H1 (cell line): ENCODE measurements around the gene BFSP2. TPM values are rescaled to one million over a fixed set of nuclear protein-coding genes. Genes with fewer than 3 reads are reported as not detected.

ENCODE experiments used
- BCL11A ChIP-seq, 2 experiments: IDR thresholded peaks; one replicate each; pipeline ENCODE4 v1.6.1; 2011; ENCODE audit warnings: low read depth in 2 of 2, low read length in 2 of 2, mild to moderate bottlenecking in 2 of 2
- CTBP2 ChIP-seq: IDR thresholded peaks from 2 replicates; pipeline ENCODE4 v1.7.0; 2011; ENCODE audit warnings: borderline replicate concordance, mild to moderate bottlenecking, moderate library complexity, mixed read lengths, low read length; ENCODE audit not compliant: insufficient read depth, insufficient read length
- KDM4A ChIP-seq: IDR thresholded peaks from one replicate; pipeline ENCODE4 v1.7.1; 2012; ENCODE audit warnings: low read depth, mild to moderate bottlenecking, moderate library complexity, low read length, inconsistent platforms; ENCODE audit not compliant: severe bottlenecking
- RXRA ChIP-seq: IDR thresholded peaks from 2 replicates; pipeline ENCODE4 v1.6.1; 2011; ENCODE audit warnings: low read depth, mild to moderate bottlenecking, low read length, moderate library complexity; ENCODE audit not compliant: insufficient read depth
- polyA plus RNA-seq, 7 experiments: library from polyadenylated mRNA; depleted of rRNA in 3 of 7; stranded (reverse) in 5 of 7; unstranded in 2 of 7; fragments of >200 nt in 5 of 7; fragments of 200-250 nt in 2 of 7; gene quantifications; 1 replicate in 5 of 7; 2 replicates in 1 of 7; 4 replicates in 1 of 7; pipeline versions ENCODE4 v1.2.1 to v1.2.3, GENCODE V29; 2011 to 2013; ENCODE audit warnings: missing spikeins in 2 of 7, mixed read lengths in 2 of 7
- total RNA-seq: library from RNA; stranded (reverse); fragmentation: NEBNext Ultra II Directional; extraction: Animal tissue kit (Norgen Biotek cat#: 25700); gene quantifications from 2 replicates; pipeline ENCODE4 v1.2.1, GENCODE V29; 2021

BFSP2 gene
- total and polyA plus RNA-seq, 2 of the 8 experiments (the other 6 are each of a cell fraction or from before 2014, with no cell fraction given), result not detected

- no peak for TF ChIP-seq CTBP2
- TF ChIP-seq BCL11A (IDR thresholded peaks at IDR 0.05; ENCODE audit: low read depth in 2 of 2, low read length in 2 of 2), result no peak
- no peak for TF ChIP-seq RXRA
- TF ChIP-seq KDM4A, result no peak
- TF ChIP-seq, all 59 proteins: peak for 0
These were observed 48.7 kb downstream of the BFSP2 start (continued) for GRCh38 chr3:133448478-133449122.
